Amniotic epithelial cell (primary cell): ENCODE data around the gene CEACAM16.
"Not testable (repeated sequence)": the region's sequence is repeated elsewhere in the genome, so short reads cannot be mapped to it uniquely, and the experiment has no call there.

Source experiments
- DNase-seq: peaks from one replicate; pipeline ENCODE4 v3.0.0-alpha.2; 2010; ENCODE audit warnings: low read depth

Gene CEACAM16, protein sequence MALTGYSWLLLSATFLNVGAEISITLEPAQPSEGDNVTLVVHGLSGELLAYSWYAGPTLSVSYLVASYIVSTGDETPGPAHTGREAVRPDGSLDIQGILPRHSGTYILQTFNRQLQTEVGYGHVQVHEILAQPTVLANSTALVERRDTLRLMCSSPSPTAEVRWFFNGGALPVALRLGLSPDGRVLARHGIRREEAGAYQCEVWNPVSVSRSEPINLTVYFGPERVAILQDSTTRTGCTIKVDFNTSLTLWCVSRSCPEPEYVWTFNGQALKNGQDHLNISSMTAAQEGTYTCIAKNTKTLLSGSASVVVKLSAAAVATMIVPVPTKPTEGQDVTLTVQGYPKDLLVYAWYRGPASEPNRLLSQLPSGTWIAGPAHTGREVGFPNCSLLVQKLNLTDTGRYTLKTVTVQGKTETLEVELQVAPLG

DNA sequence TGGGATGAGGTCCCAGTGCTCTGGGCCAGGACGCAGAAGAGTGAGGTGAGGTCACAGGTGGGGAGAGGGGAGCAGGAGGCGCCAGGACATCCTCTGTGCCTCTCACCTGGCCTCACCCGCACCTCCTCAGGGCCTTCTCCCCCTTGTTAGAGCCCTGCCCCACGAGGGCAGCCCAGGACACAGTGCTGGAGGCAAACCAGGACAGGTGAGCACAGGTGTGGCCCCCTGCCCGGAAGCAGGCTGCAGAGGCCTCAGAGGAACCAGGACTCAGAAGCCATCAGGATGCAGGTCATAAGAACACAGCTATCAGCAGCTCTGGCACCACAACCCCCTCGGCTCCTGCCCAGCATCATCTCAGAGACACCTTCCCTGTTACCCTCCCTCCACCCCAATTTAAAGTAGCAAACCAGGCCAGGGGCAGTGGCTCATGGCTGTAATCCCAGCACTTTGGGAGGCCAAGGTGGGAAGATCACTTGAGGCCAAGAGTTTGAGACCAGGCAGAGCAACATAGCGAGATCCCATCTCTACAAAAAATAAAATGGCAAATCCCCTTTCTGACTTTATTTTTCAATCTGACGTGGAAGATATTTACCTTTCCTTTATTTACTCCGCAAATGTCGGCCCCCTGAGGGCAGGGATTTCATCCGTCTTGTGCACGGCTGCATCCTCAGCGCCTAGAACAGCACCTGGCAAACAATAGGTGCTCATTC lies at the start of gene CEACAM16:
Gene CEACAM16, plus strand, starts transcription at position 660 of the 710 bp plus-strand sequence. CDS start 2,306 bp downstream, outside the sequence.
- DNase-seq = no peak

DNA sequence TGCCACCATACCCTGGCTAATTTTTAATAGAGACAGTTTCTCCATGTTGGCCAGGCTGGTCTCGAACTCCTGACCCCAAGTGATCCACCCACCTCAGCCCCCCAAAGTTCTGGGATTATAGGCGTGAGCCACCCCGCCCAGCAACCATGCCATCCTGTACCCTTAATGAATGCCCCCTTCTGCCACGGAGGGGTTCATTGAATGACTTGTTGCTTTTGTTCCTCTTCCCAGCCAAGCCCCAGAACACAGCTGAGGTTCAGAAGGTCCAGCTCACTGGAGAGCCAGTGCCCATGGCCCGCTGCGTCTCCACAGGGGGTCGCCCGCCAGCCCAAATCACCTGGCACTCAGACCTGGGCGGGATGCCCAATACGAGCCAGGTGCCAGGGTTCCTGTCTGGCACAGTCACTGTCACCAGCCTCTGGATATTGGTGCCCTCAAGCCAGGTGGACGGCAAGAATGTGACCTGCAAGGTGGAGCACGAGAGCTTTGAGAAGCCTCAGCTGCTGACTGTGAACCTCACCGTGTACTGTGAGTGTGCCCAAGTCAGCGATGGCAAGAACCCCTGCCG lies 49.3 kb upstream of the CEACAM16 start:
- no peak for DNase-seq

DNA sequence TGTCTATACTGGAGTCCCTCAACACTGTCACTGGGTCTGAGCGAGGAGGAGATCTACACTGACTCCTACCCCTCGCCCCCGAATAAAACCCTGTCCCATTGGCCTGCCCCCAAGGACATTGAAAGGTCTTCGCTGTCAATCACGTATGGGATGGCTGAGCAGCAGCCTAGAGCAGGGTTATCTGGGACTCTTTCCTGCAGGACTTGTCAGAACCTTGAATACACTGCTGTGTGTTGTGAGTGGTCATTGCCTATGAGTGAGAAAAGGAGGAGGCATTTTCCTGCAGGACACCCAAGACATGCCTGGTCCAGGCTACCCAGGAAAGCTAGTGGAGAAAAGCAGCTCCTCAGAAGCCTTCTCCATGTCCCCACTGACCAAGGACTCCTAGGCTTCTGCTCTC lies 45.6 kb upstream of the CEACAM16 start:
- DNase-seq = no peak

DNA sequence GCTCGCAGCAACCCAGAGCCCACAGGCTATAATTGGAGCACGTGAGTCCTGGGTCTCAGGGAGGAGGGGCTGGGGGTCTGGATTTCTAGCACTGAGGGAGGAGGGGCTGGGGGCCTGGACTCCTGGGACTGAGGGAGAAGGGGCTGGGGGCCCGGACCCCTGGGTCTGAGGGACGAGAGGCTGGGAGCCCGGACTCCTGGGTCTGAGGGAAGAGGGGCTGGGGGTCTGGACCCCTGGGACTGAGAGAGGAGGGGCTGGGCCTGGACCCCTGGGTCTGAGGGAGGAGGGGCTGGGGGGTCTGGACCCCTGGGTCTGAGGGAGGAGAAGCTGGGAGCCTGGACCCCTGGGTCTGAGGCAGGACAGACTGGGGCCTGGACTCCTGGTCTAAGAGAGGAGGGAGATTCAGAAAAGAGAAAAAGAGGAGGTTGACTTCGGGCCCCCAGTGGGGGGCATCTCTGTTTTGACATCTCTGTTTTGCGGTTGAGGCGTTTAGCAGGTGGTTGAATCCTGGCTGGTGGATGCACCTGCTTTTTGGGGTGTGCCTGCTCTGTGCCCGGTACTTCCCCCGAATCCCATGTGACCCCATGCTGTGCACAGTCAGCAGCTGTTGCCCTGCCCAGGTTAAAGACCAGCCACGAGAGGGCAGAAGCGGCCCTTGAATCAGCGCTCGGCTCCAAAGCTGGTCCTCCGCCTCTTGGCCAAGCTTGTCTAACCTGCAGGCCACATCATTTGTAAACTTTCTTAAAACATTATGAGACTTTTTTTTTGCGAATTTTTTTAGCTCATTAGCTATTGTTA lies 44.8 kb upstream of the CEACAM16 start:
- DNase-seq = peak; percentile 64

DNA sequence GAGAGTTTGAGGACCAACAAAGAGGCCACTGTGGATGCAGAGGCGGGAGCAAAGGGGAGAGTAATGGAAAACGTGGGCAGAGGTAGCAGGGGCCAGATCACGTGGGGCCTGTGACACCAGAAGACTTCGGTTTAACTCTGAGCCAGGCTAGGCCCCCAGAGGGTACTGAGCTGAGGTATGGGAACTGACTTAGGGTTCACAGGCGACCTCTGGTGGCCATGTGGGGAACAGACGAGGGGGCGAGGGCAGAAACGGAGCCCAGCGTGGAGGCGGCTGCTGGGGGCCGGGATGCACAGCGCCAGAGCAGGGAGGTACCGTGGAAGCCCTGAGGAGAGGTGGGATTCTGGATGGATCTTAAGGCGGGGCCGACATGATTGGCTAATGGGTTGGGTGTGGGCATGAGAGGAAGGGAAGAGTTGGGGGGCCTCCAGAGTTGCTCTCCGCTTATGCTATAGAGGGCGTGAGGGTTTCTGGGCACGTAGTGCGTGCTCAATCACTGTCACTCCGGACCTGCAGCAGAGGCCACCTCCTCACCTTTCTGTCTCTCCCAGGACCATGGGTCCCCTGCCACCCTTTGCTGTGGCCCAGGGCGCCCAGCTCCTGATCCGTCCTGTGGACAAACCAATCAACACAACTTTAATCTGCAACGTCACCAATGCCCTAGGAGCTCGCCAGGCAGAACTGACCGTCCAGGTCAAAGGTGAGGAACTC lies 41.6 kb upstream of the CEACAM16 start:
- peak; percentile 45 for DNase-seq

DNA sequence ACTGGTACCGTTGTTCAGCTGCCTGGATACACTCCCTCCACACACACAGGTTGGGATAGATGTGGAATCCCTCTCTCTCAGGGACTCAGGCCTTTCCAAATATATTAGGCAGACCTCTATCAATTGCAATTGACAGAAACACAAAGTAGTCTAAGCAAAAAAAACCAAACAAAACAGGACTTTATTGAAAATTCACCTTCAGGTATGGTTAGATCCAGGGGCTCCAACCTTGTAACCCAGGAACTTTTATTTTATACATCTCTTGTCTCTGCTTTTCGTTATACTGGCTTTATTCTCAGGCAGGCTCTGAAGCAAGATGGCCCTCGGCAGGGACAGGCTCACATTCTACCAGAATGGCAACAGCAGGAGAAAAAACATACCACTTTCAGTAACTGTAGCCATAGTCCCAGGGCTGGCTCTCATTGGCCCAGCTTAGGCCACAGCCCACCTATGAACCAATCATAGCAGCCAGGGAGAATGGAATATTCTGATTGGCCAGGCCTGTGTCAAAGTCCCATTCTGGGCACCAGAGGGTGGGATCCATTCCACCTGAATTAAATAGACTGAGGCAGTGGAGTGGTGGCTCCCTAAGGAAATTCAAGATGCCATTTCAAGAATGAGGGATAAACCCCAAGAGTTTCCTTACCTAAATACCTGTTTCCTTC lies 40.8 kb upstream of the CEACAM16 start:
- DNase-seq = no peak

DNA sequence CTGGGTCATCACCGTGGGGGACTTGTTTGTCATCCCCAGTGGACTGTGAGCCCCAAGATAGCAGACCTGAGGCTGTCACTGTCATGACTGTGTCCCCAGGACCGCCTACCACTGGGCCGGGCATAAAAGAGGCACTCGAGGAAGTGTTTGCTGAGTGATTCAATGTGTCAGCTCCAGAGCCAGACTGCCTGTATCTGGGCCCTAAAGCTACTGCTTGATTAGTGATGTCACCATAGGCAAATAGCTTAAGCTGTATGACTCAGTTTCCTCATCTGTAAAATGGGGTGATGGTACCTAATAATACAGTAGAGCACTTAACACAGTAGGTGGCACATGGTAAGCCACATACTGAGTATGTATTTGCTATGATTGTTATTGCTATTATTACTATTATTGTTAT lies 38.9 kb upstream of the CEACAM16 start:
- DNase-seq = no peak

DNA sequence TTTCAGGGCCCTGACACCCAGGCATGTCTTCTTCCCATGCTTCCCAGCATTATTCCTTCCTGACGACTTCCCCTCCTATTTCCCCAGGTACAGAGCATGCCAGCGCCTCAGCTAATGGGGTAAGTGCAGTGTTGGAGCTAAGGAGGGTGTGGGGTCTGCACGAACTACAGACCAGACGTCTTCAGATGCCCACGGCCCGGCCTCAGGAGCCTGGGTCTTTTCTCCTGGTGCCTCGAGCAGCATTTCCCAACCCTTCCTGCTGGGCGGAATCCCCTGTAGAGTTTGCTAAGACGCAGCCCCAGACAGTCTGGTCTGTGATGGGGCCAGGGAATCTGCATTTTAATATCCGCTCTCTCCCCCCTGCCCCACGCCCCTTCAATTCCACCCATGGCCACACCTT lies 37.7 kb upstream of the CEACAM16 start:
- no peak for DNase-seq

DNA sequence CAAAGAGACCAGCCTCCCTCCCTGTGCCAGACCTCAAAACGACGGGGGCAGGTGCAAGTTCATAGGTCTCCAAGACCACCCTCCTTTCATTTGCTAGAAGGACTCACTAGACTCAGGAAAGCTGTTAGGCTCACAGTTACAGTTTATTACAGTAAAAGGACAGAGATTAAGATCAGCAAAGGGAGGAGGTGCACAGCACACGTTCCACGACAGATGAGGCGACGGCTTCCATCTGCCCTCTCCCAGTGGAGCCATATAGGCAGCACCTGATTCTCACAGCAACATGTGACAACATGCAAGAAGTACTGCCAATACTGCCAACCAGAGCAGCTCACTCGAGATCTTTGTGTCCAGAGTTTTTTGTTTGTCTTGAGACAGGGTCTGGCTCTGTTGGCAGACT lies 37.0 kb upstream of the CEACAM16 start:
- DNase-seq = no peak

DNA sequence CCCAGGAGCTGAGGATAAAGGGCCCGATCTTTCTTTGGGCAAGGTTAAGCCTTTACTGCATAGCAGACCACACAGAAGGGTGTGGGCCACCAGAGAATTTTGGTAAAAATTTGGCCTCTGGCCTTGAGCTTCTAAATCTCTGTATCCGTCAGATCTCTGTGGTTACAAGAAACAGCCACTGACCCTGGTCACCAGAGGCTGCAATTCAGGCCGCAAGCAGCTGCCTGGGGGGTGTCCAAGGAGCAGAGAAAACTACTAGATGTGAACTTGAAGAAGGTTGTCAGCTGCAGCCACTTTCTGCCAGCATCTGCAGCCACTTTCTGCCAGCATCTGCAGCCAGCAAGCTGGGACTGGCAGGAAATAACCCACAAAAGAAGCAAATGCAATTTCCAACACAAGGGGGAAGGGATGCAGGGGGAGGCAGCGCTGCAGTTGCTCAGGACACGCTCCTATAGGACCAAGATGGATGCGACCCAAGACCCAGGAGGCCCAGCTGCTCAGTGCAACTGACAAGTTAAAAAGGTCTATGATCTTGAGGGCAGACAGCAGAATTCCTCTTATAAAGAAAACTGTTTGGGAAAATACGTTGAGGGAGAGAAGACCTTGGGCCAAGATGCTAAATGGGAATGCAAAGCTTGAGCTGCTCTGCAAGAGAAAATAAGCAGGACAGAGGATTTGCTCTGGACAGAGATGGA lies 36.1 kb upstream of the CEACAM16 start:
- peak; percentile 47 for DNase-seq

DNA sequence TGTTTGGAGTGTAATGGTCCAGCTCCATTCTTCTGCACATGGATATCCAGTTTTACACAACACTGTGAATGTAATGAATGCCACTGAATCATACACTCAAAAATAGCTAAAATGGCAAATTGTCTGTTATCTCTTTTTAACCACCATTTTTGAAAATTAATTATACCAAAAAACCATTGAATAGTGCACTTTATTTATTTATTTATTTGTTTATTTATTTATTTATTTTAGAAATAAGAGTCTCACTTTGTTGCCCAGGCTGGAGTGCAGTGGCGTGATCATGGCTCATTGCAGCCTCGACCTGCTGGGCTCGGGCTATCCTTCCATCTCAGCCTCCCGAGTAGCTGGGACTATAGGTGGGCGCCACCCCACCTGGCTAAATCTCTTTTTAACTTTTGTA lies 35.0 kb upstream of the CEACAM16 start:
- DNase-seq = no peak

DNA sequence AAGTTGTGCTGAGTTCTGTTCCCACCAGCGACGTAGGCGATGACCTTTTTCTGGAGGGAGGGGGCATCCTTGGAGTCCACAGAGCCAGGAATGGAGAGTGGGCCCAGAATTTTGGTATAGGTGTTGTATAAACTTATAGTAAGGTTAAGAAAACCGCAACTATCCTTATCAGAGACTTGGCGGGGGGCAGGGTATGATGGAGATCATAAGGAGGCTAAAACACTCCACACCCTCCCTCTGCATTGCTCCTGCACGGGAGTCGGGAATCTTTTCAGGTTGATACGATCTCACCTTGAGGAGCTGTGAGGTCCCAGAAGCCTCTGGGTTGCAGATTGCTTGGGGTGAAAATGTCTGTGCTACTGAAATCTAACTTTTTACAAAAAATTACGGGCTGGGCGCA lies 34.0 kb upstream of the CEACAM16 start:
- DNase-seq = no peak

DNA sequence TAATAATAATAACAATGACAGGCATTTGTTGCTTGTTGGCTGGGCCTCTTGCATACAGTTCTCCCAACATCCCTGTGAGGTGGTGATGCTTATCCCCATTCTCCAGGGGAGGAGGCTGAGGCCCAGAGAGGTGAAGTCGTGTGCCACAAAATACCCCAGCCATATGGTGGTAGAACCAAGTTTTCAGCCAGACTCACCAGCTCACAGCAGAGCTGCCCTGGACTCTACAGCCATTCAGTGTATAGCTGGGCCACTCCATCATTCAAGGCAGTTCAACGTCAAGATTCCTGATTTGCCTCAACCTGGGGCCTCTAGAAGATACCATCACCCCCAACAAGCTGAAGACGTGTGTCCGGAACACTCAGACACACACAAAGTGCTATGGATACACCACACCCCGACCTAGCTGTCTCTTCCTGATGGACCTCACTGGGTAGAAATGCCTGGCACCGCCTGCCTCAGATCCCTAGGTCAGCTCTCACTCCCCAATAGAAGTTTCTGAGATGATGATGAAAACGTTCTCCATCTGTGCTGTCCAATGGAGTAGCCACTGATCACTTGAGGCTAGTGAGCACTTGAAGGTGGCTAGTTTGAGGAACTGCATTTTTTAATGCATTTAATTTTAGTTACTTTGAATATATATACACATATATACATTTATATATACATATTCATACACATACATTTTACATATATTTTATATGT lies 31.9 kb upstream of the CEACAM16 start:
- no peak for DNase-seq

DNA sequence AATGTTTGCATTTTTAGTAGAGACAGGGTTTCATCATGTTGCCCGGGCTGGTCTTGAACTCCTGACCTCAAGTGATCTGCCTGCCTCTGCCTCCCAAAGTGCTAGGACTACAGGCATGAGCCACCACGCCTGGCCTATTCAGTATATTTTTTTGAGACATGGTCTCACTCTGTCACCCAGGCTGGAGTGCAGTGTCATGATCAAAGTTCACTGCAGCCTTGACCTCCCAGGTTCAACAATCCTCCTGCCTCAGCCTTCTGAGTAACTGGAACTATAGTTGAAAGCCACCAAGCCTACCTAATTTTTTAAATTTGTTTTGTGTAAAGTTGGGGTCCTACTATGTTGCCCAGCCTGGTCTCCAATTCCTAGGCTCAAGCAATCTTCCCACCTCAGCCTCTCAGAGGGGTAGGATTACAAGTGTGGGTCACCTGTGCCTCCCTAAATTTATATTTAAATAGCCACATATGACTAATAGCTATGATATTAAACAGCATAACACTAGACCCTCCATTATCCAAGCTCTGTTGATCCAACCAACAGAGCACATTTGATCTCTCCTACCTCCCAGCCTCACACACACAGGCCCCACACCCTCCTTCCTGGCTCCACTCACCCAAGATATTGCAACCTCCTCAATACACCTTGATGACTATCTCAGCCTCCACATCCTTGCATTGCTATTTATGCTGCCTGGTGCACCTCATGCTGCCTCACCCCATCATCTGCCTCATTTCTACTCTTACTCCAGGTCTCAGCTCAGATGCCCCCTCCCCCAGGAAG lies 29.8 kb upstream of the CEACAM16 start:
- no peak for DNase-seq

DNA sequence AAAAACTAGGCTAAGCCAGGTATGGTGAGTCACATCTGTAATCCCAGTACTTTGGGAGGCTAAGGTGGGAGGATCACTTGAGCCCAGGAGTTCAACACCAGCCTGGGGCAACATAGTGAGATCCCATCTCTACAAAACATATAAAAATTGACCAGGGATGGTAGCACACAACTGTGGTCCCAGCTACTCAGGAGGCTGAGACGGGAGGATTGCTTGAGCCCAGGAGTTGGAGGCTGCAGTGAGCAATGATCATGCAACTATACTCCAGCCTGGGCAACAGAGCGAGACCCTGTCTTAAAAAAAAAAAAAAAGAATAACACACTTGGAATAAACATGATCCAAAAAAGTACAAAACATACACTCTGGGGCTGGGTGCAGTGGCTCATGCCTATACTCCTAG lies 28.9 kb upstream of the CEACAM16 start:
- DNase-seq = not testable (repeated sequence)

DNA sequence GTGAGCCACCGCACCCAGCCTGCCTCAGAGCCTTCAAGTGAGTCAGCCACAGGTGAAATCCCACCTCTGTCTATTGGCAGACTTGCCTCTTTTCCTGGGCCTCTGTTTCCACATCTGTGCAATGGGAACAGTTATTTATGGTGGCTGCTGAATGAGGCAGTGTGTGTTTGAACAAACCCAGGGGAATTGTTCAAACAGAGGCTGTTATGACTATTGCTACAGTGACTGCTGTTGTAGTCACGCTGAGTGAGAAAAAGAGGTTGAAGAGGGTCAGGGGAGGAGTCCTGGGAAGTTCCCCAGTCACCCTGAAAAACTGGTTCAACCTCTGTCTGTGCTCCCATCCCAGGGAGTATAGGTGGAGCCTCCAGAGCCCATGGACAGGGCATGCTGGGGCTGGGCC lies 27.6 kb upstream of the CEACAM16 start, which contains the start of gene CEACAM19:
Gene CEACAM19, plus strand, starts transcription at position 83 of the 400 bp plus-strand sequence. CDS start 450 bp downstream, outside the sequence.
- no peak for DNase-seq

DNA sequence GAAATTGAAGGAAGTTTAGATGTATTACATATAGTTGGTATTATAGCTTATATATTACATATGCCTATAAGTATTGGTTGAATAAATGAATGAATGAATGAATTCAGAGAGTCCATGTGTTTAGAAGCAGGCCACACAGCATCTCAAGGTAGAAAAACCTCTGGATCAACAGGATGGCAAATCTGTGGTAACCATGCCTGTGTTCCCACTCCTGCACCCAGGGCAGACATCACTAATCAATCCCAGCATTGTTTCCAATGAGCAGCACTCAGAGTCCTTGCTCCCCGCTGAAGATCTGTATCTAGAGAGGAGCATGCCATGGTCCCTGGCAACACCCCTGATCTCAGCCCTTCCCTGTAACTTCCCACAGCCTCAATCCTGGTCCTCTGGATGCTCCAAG lies 26.7 kb upstream of the CEACAM16 start:
- no peak for DNase-seq

DNA sequence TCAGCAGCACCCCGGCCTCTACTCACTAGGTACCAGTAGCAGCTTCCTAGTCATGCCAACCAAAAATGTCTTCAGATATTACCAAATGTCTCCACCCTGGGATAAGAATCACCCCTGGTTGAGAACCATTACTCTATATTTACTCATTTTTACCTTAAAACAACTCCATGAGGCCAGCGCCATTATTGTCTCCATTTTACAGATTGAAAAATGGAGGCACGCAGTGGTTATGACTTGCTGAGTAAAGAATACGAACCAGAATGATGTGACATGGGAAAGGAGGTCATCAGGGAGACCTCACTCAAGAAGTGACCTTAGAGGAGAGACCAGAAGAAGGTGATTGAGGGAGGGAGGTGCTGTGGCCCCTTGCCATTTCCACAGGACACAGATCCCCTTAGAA lies 25.4 kb upstream of the CEACAM16 start:
- no peak for DNase-seq

DNA sequence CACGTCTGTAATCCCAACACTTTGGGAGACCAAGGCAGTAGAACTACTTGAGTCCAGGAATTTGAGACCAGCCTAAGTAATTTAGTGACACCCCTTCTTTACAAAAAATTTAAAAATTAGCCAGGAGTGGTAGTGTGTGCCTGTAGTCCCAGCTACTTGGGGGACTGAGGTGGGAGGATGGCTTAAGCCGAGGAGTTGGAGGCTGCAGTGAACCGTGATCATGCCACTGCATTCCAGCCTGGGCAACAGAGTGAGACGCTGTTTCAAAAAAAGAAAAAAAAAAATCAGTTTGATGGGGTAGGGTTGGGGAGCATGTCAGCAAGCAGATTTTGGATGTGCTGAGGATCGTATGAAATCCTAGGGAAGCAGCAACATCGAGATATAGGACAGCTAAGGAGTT lies 23.4 kb upstream of the CEACAM16 start:
- DNase-seq = no peak
